Transverse colon (tissue), 4 donors: Measurements from ENCODE around the gene DOCK3.

Experiments used
- CTCF ChIP-seq, 5 experiments: fragments of 200-600 bp in 3 of 5; fragments of 450-650 bp in 2 of 5; sonication (generic) in 3 of 5; IDR thresholded peaks; 1 replicate in 2 of 5; 2 replicates in 3 of 5; pipeline ENCODE4 v1.5.1; 2016 to 2017; ENCODE audit warnings: antibody characterized with exemption in 5 of 5, inconsistent platforms in 3 of 5, mild to moderate bottlenecking in 2 of 5, moderate library complexity in 1 of 5
- EP300 ChIP-seq: sonication (generic); formaldehyde crosslinking; IDR thresholded peaks from one replicate; pipeline ENCODE4 v1.6.1; 2017; ENCODE audit warnings: antibody characterized with exemption, low read depth
- POLR2A ChIP-seq: fragments of 450-650 bp; IDR thresholded peaks from one replicate; pipeline ENCODE4 v1.6.1; 2016; ENCODE audit warnings: antibody characterized with exemption, mild to moderate bottlenecking, moderate library complexity
- POLR2AphosphoS5 ChIP-seq, 3 donors: sonication (generic); formaldehyde crosslinking; IDR thresholded peaks; one replicate each; pipeline ENCODE4 v1.6.1; 2016; ENCODE audit warnings: antibody characterized with exemption in 3 of 3

- no peak for TF ChIP-seq CTCF (IDR thresholded peaks at IDR 0.05)
- TF ChIP-seq POLR2A = no peak
- TF ChIP-seq EP300 = no peak
- TF ChIP-seq POLR2AphosphoS5 (IDR thresholded peaks at IDR 0.05) = no peak
These were observed 216.1 kb downstream of the DOCK3 start for GRCh38 chr3:50890688-50891344.
